Superior temporal gyrus (tissue), 1 donor: ENCODE data around the gene MGAT5B.

ENCODE experiments used
- DNase-seq: peaks from one replicate; pipeline ENCODE4 v3.0.0-alpha.2; 2016; ENCODE audit errors: extremely low spot score

MGAT5B gene

DNA sequence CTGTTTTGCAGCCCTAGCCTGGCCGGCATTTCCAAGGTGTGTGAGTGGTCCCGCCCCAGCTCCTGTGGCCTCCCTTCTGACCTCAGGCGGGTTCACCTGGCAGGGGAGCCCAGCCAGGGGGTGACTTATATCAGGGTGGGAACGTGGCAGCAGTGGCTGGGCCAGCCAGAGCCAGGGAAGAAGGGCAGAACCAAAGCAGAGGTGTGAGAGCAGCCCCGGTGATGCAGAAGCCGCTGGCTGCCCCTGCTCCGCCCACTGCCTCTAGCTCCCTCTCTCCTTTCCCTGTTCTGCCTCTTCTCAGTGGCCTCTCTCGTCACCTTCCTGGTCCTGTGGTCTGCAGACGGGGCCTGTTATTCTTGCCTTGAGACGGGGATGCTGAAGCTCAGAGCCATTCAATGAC, 12.1 kb downstream of the MGAT5B start:
- DNase-seq: no peak

DNA sequence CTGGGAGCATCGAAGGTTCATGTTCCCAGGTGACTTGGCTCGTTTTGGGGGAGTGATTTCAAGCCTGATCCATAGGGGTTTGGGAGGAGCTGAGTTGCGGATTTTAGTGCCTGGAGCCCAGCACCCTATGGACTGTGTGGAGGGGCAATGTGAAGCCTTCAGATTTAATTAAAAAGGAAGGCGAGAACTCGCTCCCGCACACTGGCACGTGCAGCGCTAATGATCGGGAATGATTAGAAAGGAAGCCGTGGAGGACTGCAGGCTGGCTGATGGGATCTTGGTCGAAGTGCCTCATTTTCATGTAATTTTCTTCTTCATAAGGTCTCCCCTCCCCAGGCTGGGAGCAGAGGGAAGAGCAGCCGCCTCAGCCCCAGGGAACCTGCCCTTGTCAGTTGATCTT, 12.8 kb downstream of the MGAT5B start:
- DNase-seq: no peak

DNA sequence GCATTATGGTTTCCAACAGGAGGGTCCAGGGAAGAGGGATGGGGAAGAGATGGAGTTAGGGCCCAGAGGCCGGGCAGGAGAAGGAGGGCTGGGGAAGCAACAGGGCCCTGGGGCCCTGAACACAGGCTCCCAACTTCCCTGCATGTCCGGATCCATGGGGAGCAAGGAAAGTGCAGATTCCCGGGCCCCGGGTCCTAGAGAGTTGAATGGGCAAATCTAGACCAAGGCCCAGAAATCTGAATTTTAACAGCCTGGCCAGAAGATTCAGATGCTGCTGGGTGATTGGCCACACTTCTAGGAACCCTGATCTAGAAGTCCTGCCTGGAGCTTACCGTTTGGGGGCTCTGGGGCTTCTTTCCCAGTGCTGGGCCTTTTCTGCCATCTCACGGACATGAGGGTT, 13.2 kb downstream of the MGAT5B start:
- no peak for DNase-seq

DNA sequence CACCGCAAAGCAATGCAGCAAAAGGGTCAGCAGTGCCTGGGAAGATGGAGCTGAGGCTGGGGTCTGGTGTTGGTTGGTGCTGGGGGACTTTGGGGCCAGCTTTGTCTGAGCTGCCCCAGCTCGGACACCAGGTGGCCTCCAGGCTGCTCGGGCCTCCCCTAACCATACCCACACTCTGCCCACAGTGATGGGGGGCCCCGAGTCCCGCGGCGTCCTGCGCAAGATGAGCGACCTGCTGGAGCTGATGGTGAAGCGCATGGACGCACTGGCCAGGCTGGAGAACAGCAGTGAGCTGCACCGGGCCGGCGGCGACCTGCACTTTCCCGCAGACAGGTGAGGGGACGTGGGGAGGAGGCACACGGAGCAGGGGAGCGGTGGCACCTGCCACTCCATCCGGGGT, 13.8 kb downstream of the MGAT5B start:
- DNase-seq: no peak

DNA sequence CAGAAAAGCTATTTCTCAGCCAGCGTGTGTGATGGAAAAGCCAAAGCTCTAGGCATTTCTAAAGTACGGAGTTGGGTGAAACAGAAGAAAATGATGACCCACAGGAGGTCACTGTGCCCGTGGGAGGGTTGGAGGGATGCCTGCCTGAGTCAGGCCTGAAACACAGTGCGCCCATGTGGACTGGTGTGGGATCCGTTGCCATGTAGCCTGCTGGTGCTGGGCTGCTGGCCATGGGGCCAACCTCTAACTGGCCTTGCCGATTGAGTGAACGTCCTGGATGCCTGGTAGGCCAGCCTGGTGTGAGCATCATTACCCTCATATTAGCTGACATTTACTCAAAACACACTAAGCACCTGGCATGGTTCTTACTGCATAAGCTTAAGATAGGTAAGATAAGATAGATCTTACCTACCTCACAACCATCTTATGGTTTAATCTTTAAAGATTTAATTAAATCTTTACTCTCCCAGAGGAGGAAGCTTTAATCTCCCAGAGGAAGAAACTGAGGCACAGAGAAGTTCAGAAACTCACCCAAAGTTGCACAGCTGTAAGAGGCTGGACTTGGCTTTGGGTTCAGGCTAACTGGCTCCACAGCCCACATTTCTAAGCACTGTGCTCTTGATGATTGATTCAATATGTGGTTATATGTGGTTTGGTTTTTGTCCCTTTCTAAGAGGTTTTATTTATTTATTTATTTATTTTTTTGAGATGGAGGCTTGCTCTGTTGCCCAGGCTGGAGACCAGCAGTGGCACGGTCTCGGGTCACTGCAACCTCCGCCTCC, 15.7 kb downstream of the MGAT5B start:
- no peak for DNase-seq

DNA sequence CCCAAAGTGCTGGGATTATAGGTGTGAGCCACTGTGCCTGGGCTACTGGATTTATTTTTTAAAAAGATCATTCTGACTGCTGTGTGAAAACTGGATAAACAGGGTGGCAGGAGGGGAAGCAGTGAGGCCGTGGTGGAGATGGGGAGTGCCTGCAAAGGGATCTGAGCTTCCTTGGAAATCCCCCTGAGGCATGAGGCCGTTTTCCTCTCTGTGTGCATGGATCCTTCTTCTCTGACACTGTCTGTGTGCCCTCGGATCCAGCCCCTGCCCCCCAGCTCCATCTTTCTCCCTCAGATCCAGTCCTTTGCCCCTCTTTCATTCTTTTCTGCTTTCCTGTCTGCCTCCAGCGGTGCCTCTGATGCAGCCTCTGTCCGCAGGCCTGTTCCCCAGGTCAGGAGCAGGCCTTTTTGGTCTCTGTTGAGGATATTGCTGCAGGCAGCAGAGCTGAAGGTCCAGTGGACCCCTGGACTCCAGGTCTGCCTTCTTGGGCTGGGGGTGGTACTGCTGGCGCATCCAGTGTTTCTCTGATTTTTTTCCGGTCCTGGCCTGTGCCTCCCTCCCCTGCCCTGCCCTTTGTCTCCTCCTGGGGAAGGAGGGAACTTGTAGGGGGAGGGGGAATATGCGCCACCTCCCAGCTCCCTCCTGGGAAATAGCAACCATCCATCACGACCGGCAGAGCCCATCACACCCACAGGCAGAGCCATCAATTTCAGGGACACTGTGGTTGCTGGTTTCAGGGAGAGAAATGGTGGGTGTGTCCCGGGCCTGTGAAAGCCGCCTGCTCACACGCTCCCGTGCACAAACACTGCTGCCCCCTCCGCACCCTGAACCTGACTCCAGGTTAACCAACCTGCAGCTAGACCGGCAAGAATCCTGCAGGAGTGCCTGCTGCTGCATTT, 17.0 kb downstream of the MGAT5B start:
- no peak for DNase-seq

DNA sequence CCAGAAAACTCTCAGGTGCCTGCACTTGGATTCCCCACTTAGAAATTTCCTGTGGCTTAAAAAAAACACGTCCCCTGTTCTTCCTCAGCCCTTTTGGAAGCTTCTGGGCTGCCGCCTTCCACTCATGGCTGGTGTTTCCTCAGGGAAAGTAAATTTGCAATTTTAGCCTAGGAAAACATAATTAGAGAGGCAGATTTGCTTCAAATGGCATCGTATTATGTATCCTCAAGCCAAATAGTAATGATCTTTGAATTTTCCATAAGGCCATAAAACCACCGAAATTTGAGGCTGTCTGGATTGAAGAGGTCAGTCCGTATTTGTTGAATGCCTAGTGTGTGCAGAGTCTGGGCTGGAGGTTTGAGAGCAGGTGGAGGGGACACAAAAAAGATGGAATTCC, 17.7 kb downstream of the MGAT5B start:
- DNase-seq: no peak

DNA sequence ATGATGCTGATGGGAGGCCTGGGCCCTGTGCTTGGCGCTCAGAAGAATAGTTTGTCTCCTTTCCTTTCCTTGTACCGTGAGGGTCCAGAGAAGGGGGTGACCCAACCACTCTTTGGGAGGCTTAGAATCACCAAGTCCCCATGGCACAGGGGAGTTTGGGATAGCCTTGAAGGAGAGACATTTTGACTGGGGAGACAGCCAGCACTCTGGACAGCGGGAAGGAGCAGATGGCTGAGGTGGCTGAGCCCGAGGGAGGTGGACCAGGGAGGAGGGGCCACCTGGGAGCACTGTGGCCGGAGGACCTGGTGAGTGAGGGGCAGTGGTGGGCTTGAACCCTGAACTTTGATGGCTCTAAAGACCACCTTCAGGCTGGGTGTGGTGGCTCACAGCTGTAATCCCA, 18.2 kb downstream of the MGAT5B start:
- no peak for DNase-seq

DNA sequence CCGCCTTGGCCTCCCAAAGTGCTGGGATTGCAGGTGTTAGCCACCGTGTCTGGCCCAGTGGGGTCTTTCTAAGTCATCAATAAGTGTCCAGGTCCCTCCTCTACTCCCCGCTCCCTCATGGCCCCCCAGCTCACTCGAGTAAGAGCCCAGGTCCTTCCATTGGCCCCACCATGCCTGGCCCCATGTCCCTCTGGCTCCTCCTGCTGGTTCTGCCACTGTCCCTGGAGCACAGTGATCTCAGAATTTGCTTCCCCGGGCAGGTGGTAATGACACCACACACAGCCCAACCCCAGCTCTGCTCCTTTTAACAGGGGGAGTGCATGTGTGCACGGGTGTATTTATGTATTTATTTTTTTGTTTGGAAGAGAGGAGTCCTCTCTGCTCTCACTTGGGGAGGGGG, 19.6 kb downstream of the MGAT5B start:
- DNase-seq: no peak

DNA sequence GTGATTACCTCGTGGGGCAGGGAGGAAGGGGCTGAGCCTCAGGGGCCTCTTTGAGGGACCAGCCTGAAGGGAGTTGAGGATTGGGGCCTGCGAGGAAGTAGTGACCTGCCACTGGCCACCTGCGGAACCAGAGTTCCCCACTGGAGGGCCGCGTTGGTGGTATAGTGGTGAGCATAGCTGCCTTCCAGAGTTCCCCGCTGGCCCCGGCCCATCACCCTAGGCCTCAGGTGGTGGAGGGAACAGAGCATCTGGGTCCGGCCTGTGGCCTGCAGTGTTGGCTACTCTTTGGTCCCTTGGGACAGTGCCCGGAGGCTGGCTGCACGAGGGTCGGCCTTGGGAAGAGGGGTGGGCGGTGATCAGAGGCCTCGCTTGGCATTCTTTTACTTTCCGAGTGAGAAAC, 20.5 kb downstream of the MGAT5B start:
- no peak for DNase-seq

DNA sequence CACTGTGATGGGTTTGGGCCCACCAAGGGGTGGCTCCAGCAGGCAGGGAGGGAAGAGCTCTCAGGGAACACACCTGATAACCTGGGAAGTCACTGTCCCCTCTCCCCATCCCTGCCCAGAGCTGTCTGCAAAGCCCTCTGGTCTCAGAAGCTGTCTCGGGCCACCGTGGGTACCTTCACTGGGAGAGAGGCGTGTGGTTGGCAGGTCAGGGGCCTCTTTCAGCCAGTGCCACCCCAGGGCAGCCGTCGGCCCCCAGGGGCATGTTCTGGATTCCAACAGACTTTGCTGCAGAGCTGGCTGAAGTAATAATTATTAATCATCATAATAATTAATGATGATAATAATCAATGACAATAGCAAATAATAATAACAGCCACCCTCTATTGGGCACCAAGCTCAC, 21.1 kb downstream of the MGAT5B start:
- DNase-seq: no peak

DNA sequence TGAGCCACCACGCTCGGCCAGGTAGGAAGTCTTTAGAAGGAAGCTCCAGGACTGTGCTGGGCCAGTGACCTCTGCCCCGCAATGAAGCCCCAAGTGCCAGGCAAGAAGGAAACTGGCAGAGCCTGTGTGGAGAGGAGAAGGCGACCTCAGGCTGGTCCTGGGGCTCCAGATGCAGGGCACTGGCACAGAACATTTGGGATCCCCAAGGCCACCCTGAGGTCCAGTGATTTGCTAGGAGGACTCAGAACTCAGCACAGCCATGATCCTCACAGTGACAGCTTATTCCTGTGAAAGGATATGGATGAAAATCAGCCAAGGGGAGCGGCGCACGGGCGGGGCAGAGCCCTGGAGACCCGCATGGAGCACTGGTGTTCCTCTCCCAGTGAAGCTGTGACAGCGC, 24.1 kb downstream of the MGAT5B start:
- DNase-seq: no peak

DNA sequence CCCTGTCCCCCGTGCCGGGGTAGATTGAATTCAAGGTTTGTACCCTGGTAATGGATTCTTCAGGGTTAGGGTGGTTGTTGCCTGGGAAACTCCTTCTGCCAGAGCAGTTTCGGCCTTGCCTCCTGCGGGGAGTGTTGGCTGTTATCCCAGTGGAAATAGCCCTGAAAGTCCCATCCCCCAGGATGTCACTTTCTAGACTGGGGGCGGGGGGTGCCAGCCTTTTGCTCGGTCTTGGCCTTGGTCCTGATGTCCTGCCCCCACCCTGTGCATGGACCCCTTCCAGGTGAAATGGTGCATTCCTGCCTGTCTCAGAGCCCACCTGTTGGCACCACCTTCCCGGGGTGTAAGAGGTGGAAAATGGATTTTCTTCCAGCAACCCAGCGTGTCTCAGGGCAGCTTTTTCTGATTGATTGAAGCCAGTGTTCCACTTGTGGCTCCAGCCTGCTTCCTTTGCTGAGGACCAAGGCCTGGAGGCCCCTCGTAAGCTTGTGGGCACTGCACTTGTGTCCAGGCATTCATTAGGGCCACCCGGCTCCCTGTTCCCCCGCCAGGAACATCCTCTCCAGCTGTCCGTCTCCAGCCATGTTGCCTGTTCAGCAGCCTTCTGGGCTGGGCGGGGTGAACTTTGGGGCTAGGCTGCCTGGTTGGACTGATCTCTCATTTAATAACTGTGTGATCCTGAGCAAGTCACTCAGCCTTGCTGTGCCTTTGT, 25.6 kb downstream of the MGAT5B start:
- DNase-seq: no peak

DNA sequence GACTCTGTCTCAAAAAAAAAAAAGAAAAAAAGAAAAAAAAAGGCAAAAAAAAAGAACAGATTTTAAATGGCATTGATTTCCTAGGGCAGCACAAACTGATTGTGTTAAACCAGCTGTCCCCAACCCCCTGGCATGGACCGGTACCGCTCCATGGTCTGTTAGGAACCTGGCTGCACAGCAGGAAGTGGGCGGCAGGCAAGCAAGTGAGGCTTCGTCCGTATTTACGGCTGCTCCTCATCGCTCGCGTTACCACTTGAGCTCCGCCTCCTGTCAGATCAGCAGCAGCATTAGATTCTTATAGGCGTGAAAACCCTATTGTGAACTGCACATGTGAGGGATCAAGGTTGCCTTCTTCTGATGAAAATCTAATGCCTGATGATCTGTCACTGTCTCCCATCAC, 26.6 kb downstream of the MGAT5B start:
- DNase-seq: no peak

DNA sequence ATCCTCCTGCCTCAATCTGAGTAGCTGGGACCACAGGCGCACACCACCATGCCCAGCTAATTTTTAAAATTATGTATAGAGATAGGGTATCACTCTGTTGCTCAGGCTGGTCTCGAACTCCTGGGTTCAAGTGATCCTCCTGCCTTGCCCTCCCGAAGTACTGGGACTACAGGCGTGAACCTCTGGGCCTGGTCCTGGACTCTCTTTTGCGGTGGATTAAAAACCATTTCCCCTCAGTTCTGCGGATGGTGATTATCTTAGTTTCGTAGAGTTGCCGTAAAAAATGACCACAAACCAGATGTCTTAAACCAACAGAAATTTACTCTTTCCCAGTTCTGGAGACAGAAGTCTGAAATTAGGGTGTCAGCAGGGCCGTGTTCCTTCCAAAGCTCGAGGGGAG, 28.8 kb downstream of the MGAT5B start:
- no peak for DNase-seq

DNA sequence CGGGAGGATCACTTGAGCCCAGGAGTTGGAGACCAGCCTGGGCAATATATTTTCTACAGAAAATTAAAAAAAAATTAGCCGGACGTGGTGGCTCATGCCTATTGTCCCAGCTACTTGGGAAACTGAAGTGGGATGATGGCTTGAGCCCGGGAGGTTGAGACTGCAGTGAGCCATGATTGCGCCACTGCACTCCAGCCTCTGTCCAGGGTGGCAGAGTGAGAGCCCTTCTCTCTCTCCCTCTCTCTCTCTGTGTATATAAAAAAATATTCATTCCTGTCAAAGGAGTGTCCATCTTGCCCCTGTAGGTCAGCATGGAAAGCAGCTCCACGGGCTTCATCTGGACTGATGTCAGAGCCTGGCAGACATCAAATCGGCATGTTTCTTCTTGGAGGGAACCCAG, 31.2 kb downstream of the MGAT5B start:
- no peak for DNase-seq

DNA sequence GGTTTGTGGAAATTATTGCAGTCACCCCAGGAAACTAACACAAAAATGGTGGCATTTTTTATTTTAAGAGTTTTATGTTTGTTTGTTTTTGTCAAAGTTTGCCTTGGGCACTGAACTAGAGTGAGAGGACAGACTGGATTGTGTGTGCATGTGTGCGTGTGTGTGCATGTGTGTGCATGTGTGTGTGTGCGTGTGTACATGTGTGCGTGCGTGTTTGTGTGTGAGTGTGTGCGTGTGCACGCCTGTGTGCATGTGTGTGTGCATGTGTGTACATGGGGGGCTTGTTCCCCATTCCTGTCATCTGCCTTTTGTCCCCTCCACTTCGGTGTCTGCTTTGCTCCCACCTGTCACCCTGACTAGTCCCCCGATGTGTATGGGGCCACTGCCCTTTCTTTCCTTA, 32.5 kb downstream of the MGAT5B start:
- DNase-seq: no peak

DNA sequence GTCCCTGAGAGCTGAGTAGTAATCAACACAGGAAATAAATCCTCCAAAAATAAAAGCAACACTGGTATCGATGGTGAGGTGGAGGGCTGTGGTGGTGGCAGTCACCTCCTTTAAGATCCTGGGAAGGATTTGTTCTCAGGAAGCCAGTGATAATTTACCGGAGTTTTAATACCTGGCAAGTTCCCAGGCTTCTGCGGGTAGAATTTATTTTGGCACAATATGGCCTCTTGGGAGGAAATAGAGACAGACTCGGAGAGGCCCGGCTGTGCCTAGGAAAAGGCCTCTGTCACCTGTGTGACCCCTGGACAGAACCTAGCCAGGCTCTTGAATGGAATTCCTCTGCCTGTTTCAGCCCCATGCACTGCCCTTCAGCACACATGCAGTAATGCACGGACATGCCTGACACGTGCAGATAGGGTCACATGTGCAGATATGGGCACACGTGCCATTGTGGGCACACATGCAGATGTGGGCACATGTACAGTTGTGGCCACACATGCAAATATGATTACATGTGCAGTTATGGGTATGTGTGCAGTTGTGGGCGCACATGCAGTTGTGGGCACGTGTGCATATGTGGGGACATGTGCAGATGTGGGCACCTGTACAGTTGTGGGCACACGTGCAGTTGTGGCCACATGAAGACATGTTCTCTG, 33.5 kb downstream of the MGAT5B start:
- no peak for DNase-seq

DNA sequence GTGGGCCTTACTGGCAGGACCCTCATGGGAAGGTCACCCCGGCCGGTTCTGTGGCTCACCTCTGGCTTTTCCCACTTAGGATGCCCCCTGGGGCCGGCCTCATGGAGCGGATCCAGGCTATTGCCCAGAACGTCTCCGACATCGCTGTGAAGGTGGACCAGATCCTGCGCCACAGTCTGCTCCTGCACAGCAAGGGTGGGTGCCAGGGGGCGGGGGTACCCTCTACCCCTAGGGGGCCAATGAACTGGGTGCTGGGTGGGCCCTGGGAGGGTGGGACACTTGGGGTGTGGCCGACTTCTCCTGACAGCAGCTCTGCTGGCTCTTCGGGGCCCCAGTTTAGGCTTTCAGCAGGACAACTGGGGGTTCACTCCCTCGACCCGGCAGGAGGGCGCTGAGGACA, 34.3 kb downstream of the MGAT5B start:
- DNase-seq: no peak

DNA sequence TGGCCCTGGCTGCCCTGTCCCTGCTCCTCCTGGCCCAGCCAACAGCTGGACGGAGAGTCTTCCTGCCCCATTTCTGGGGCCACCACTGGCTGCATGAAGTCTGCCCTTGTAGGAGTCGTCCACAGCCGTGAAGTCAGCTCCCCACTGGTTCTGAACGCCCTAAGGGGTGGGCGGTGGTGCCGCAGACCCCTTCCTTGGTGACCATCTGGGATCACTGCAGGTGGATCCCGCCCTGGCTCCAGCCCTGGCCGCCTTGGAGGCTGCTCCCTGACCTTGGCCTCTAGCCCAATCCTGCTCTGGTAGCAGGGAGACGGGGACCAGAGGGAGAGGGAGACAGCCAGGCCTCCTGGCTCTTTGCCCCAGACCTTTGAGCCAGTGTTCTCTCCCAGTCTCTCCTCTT, 35.4 kb downstream of the MGAT5B start:
- DNase-seq: no peak

DNA sequence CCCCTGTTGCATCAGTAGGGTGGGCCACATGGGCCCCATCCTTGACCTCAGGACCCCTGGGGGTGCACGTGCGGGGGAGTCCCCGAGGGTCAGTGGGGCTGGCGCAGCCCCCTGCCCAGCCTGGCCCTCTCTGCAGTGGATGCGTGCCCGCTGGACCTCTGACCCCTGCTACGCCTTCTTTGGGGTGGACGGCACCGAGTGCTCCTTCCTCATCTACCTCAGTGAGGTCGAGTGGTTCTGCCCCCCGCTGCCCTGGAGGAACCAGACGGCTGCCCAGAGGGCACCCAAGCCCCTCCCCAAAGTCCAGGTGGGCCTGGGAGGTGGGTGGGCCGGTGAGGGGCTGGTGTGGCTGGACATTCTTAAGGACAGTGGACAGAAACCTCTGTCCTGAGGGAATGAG, 35.9 kb downstream of the MGAT5B start:
- no peak for DNase-seq

DNA sequence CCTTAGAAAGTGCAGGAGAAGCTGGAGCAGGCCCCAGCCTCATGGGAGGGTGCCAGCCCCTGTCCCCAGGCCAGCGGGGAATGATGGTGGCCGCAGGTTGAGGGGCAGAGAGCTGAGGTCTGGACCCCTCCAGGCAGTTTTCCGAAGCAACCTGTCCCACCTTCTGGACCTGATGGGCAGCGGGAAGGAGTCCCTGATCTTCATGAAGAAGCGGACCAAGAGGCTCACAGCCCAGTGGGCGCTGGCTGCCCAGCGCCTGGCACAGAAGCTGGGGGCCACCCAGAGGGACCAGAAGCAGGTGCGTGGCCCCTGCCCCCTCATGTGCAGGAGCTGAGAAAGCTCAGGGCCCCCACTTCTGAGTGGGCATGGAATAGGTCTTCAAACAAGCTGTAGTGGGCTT, 36.8 kb downstream of the MGAT5B start:
- DNase-seq: no peak
